Ishikawa (cell line): ENCODE measurements around the gene APOL6.

ENCODE experiments used
- CEBPB ChIP-seq: IDR thresholded peaks from 2 replicates; pipeline ENCODE4 v1.6.1; 2012
- EGR1 ChIP-seq: IDR thresholded peaks from 2 replicates; pipeline ENCODE4 v1.6.1; 2012
- TAF1 ChIP-seq: IDR thresholded peaks from 2 replicates; pipeline ENCODE4 v1.6.1; 2012; ENCODE audit warnings: low read depth, mild to moderate bottlenecking
- YY1 ChIP-seq: IDR thresholded peaks from 2 replicates; pipeline ENCODE4 v1.6.1; 2012; ENCODE audit warnings: low read depth
- ZBTB7A ChIP-seq: IDR thresholded peaks from 2 replicates; pipeline ENCODE4 v1.6.1; 2012; ENCODE audit warnings: low read depth
- TF ChIP-seq, protein P1 (sequence below): IDR thresholded peaks from 2 replicates; pipeline ENCODE4 v1.6.1; 2012; ENCODE audit warnings: low read depth, mild to moderate bottlenecking
- TF ChIP-seq, protein P2 (sequence below): IDR thresholded peaks from 2 replicates; pipeline ENCODE4 v1.6.1; 2012

- TF ChIP-seq, protein P1, sequence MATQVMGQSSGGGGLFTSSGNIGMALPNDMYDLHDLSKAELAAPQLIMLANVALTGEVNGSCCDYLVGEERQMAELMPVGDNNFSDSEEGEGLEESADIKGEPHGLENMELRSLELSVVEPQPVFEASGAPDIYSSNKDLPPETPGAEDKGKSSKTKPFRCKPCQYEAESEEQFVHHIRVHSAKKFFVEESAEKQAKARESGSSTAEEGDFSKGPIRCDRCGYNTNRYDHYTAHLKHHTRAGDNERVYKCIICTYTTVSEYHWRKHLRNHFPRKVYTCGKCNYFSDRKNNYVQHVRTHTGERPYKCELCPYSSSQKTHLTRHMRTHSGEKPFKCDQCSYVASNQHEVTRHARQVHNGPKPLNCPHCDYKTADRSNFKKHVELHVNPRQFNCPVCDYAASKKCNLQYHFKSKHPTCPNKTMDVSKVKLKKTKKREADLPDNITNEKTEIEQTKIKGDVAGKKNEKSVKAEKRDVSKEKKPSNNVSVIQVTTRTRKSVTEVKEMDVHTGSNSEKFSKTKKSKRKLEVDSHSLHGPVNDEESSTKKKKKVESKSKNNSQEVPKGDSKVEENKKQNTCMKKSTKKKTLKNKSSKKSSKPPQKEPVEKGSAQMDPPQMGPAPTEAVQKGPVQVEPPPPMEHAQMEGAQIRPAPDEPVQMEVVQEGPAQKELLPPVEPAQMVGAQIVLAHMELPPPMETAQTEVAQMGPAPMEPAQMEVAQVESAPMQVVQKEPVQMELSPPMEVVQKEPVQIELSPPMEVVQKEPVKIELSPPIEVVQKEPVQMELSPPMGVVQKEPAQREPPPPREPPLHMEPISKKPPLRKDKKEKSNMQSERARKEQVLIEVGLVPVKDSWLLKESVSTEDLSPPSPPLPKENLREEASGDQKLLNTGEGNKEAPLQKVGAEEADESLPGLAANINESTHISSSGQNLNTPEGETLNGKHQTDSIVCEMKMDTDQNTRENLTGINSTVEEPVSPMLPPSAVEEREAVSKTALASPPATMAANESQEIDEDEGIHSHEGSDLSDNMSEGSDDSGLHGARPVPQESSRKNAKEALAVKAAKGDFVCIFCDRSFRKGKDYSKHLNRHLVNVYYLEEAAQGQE: no peak
- TF ChIP-seq ZBTB7A (no peak; the same call in 1 of the 2 replicates), CEBPB (no peak), TAF1 (no peak), YY1 (no peak), EGR1 (no peak)
- TF ChIP-seq, protein P2, sequence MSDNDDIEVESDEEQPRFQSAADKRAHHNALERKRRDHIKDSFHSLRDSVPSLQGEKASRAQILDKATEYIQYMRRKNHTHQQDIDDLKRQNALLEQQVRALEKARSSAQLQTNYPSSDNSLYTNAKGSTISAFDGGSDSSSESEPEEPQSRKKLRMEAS: no peak
These were observed 17.9 kb upstream of the APOL6 start for GRCh38 chr22:35630387-35630793.
